Measurements from ENCODE around the gene RIC8A. TPM values are rescaled to one million over a fixed set of nuclear protein-coding genes. Genes with fewer than 3 reads are reported as not detected.

The RIC8A gene
- total and polyA plus RNA-seq, 7 experiments from 2014 or later: 74.4 to 119 (median 92.0) TPM

DNA sequence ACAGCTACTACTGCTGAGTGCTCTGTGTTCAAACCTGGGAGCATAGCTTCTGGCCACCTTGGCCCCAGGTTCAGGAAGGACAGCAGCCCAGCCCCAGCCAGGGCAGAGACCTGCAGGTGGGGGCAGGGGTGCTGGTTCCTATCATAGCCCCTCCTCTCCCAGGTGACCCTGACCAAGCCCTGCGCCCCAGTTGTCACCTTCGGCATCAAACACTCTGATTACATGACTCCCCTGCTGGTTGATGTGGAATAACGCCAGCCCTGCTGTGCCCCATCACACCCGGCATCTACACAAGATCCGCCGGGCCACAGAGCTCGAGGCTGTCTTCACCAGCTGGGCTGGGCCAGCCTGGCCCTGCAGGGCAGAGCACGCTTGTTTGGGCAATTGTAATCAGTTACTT lies 7.7 kb upstream of the RIC8A start:
- no peaks in the 10 kb centered on the region for H3K27me3 Mint-ChIP-seq
- H3K4me3 Mint-ChIP-seq: no peak overlapping the region
- peaks cover 26 to 42% (median 38%) of the 10 kb centered on the region in 7 donors for H3K4me1 Mint-ChIP-seq
- peaks cover 0 to 15% (median 8%) of the 10 kb centered on the region in 5 donors for H3K36me3 Mint-ChIP-seq
- ChIA-PET CTCF (interaction anchor here (0.8 to 1.5 kb wide), 2 partner anchors 52 to 105 kb away, joined by 3 to 4 read pairs; no protein-coding TSS in a partner anchor), POLR2A (interaction anchor here (0.9 kb wide), 1 partner anchor 35 kb away, joined by 3 read pairs; no protein-coding TSS in a partner anchor)
- ATAC-seq: no peak
- Histone ChIP-seq H3K4me3 (ENCODE audit: low read length) (no peak overlapping the region), H3K9me3 (ENCODE audit: control insufficient read depth in 2 of 3, low read length in 3 of 3) (no peaks in the 10 kb centered on the region), H3K36me3 (ENCODE audit: control insufficient read depth in 2 of 3, insufficient read depth in 3 of 3, low read length in 3 of 3) (peaks cover 4 to 18% (median 8%) of the 10 kb centered on the region in 3 experiments), H3K4me1 (ENCODE audit: control insufficient read depth in 2 of 2, insufficient read depth in 2 of 2, low read length in 2 of 2) (peaks cover 9 to 34% of the 10 kb centered on the region in 2 donors), H3K27me3 (ENCODE audit: control insufficient read depth in 2 of 2, insufficient read depth in 2 of 2, low read length in 2 of 2) (no peaks in the 10 kb centered on the region), H3K27ac (ENCODE audit: low read depth, low read length) (no peak overlapping the region)
- intact Hi-C loops (cut with micrococcal nuclease): no loop called here
- no peaks in the 10 kb centered on the region for H3K9me3 Mint-ChIP-seq
- H3K27ac Mint-ChIP-seq: peak overlapping the region in 1 of 9 donors; percentile 25
- DNase-seq: peak in 2 of 9 donors; percentile 7 to 19

DNA sequence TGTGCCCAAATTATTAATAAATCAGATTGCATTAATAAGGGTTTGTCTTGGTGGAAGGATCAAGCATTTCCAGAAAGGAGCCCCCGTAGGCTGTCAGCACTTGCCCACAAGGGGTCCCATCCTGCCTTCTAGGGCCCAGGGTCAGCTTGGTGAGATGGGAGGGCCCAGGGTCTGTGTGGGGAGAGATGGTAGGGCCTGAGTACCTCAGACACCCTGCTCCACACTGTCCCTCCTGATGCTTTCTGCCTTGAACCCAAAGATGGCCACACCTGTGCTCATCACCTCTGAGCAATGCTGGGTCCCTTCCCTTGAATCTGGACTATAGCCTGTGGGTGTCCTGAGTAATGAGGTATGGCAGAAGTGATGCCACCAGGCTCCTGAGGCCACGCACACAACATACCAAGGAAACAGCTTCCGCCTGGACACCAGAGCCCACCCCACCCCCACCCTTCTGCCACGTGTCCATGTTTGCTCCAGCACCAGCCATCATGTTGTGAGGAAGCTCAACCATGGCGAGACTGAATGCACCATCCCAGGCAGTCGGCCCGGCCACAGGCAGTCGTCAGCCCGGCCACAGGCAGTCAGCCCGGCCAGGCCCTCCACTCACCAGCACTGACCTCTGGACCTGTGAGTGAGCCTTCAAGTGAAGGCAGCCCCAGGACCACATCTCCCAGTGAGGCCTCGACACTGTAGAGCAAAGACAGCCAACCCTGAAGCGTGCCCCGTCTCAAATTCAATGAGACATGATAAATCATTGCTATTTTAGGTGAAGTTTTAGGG lies 7.1 kb upstream of the RIC8A start:
- Mint-ChIP-seq H3K4me3 (no peak overlapping the region), H3K27me3 (no peaks in the 10 kb centered on the region), H3K4me1 (peaks cover 26 to 49% (median 41%) of the 10 kb centered on the region in 7 donors), H3K9me3 (no peaks in the 10 kb centered on the region), H3K27ac (peak overlapping the region in 5 of 9 donors; percentile 26 to 94 (median 76)), H3K36me3 (peaks cover 0 to 15% (median 8%) of the 10 kb centered on the region in 5 donors)
- peak in 1 of 9 donors; percentile 5 for DNase-seq
- H3K9me3 ChIP-seq (ENCODE audit: control insufficient read depth in 2 of 3, low read length in 3 of 3): no peaks in the 10 kb centered on the region
- H3K27ac ChIP-seq (ENCODE audit: low read depth, low read length): no peak overlapping the region
- no peaks in the 10 kb centered on the region for H3K27me3 ChIP-seq (ENCODE audit: control insufficient read depth in 2 of 2, insufficient read depth in 2 of 2, low read length in 2 of 2)
- POLR2A ChIA-PET: interaction anchor here (0.9 kb wide), 1 partner anchor 35 kb away, joined by 3 read pairs; no protein-coding TSS in a partner anchor
- intact Hi-C loops (cut with micrococcal nuclease): no loop called here
- peaks cover 8 to 24% (median 8%) of the 10 kb centered on the region in 3 experiments for H3K36me3 ChIP-seq (ENCODE audit: control insufficient read depth in 2 of 3, insufficient read depth in 3 of 3, low read length in 3 of 3)
- no peak for ATAC-seq
- peaks cover 9 to 40% of the 10 kb centered on the region in 2 donors for H3K4me1 ChIP-seq (ENCODE audit: control insufficient read depth in 2 of 2, insufficient read depth in 2 of 2, low read length in 2 of 2)
- CTCF ChIA-PET: no interaction called here
- no peak overlapping the region for H3K4me3 ChIP-seq (ENCODE audit: low read length)

DNA sequence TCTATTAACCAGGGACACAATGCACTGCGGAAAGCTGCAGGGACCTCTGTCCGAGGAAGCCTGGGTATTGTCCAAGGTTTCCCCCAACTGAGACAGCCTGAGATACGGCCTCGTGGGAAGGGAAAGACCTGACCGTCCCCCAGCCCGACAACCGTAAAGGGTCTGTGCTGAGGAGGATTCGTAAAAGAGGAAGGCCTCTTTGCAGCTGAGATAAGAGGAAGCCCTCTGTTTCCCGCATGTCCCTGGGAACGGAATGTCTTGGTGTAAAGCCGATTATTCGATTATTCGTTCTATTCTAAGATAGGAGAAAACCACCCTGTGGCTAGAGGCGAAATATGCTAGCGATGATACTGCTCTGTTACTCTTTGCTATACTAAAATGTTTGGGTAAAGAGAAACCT lies 5.5 kb upstream of the RIC8A start:
- H3K27me3 ChIP-seq (ENCODE audit: control insufficient read depth in 2 of 2, insufficient read depth in 2 of 2, low read length in 2 of 2): no peaks in the 10 kb centered on the region
- H3K27ac Mint-ChIP-seq: peak overlapping the region; percentile 5 to 94 (median 87)
- peaks cover 0 to 18% (median 8%) of the 10 kb centered on the region in 5 donors for H3K36me3 Mint-ChIP-seq
- H3K4me1 ChIP-seq (ENCODE audit: control insufficient read depth in 2 of 2, insufficient read depth in 2 of 2, low read length in 2 of 2): peaks cover 22 to 50% of the 10 kb centered on the region in 2 donors
- H3K4me3 ChIP-seq (ENCODE audit: low read length): no peak overlapping the region
- peak overlapping the region; percentile 1 to 72 (median 58) for H3K4me3 Mint-ChIP-seq
- DNase-seq: peak in 3 of 9 donors; percentile 6 to 19 (median 16)
- H3K9me3 ChIP-seq (ENCODE audit: control insufficient read depth in 2 of 3, low read length in 3 of 3): no peaks in the 10 kb centered on the region
- ATAC-seq: no peak
- no peaks in the 10 kb centered on the region for H3K27me3 Mint-ChIP-seq
- no peaks in the 10 kb centered on the region for H3K9me3 Mint-ChIP-seq
- POLR2A ChIA-PET: no interaction called here
- peaks cover 8 to 33% (median 10%) of the 10 kb centered on the region in 3 experiments for H3K36me3 ChIP-seq (ENCODE audit: control insufficient read depth in 2 of 3, insufficient read depth in 3 of 3, low read length in 3 of 3)
- H3K27ac ChIP-seq (ENCODE audit: low read depth, low read length): peak overlapping the region; percentile 51
- intact Hi-C loops (cut with micrococcal nuclease): no loop called here
- peaks cover 26 to 59% (median 51%) of the 10 kb centered on the region in 7 donors for H3K4me1 Mint-ChIP-seq
- CTCF ChIA-PET: no interaction called here

DNA sequence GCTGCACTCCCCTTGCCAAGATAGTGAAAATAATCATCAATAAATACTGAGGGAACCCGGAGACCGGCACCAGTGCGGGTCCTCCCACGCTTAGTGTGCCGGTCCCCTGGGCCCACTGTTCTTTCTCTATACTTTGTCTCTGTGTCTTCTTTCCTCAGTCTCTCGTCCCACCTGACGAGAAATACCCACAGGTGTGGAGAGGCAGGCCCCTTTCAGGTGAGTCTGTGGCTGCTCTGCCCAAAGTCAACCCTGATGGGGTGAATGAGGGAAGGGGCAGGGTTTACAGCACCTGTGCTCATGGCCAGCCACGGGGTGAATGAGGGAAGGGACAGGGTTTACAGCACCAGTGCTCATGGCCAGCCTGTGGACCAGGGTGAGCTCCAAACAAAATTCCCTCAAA lies 5.0 kb upstream of the RIC8A start:
- peaks cover 26 to 59% (median 51%) of the 10 kb centered on the region in 7 donors for H3K4me1 Mint-ChIP-seq
- peaks cover 0 to 18% (median 8%) of the 10 kb centered on the region in 5 donors for H3K36me3 Mint-ChIP-seq
- H3K4me1 ChIP-seq (ENCODE audit: control insufficient read depth in 2 of 2, insufficient read depth in 2 of 2, low read length in 2 of 2): peaks cover 22 to 50% of the 10 kb centered on the region in 2 donors
- ChIA-PET CTCF (no interaction called here), POLR2A (interaction anchor here (0.6 to 1.1 kb wide), 2 partner anchors 9 to 209 kb away, joined by 3 to 4 read pairs; no protein-coding TSS in a partner anchor)
- peak overlapping the region; percentile 15 to 72 (median 58) for H3K4me3 Mint-ChIP-seq
- H3K4me3 ChIP-seq (ENCODE audit: low read length): no peak overlapping the region
- DNase-seq (peak in 2 of 9 donors; percentile 8 to 20), ATAC-seq (no peak)
- no peaks in the 10 kb centered on the region for H3K27me3 ChIP-seq (ENCODE audit: control insufficient read depth in 2 of 2, insufficient read depth in 2 of 2, low read length in 2 of 2)
- no peaks in the 10 kb centered on the region for H3K9me3 Mint-ChIP-seq
- no peaks in the 10 kb centered on the region for H3K9me3 ChIP-seq (ENCODE audit: control insufficient read depth in 2 of 3, low read length in 3 of 3)
- intact Hi-C loops (cut with micrococcal nuclease): no loop called here
- H3K36me3 ChIP-seq (ENCODE audit: control insufficient read depth in 2 of 3, insufficient read depth in 3 of 3, low read length in 3 of 3): peaks cover 8 to 36% (median 10%) of the 10 kb centered on the region in 3 experiments
- peak overlapping the region; percentile 51 for H3K27ac ChIP-seq (ENCODE audit: low read depth, low read length)
- H3K27me3 Mint-ChIP-seq: no peaks in the 10 kb centered on the region
- H3K27ac Mint-ChIP-seq: peak overlapping the region; percentile 43 to 94 (median 87)

DNA sequence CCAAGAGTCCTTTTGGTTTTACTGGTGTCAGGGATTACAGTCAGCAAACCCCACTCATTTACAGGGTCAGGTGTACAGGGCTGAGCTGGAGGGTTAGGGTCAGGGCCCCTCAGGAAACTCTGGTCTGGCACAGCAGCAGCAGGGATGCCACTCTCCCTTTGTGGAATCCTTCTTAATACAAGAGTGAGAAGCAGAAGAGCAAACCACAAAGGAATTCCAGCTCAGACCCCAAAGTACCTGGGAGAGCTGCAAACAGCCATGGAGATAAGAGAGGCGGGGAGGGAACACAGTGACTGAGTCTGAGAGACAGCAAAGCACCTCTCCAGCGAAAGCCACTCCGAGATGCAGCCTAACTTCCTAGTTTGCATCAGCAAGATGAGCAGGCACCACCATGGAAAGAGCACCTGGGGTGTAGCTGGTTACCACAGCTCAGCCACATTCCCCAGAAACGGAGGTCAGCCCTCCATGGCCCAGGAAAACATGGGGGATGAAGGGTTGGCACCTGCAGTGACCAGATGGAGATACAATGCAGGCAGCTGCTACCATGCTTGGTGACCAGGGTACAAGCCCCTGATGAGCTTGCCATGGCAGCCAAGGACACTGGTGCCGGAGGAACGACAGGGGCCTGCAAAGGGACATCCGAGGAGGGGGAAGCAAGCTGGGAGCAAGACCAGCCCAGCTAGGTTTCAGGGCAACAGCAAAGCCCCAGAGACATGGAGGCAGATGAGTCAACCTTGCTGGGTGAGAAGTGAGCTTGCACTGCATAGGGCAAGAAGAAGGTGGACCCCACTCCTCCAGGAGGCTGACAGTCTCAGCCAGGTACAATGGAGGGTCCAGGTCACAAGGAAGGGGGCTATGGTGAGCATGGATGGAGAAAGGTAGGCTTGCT lies 4.2 kb upstream of the RIC8A start:
- ATAC-seq (no peak), DNase-seq (peak in 1 of 9 donors; percentile 20)
- peaks cover 22 to 50% of the 10 kb centered on the region in 2 donors for H3K4me1 ChIP-seq (ENCODE audit: control insufficient read depth in 2 of 2, insufficient read depth in 2 of 2, low read length in 2 of 2)
- CTCF ChIA-PET: no interaction called here
- POLR2A ChIA-PET: interaction anchor here (0.6 to 1.4 kb wide), 4 partner anchors 9 to 209 kb away, joined by 3 to 4 read pairs (median 3); no protein-coding TSS in a partner anchor
- no peak overlapping the region for H3K4me3 ChIP-seq (ENCODE audit: low read length)
- Mint-ChIP-seq H3K27ac (peak overlapping the region; percentile 42 to 94 (median 87)), H3K27me3 (no peaks in the 10 kb centered on the region), H3K4me3 (peak overlapping the region in 5 of 10 donors; percentile 27 to 47 (median 36)), H3K4me1 (peaks cover 26 to 62% (median 51%) of the 10 kb centered on the region in 7 donors), H3K36me3 (peaks cover 0 to 18% (median 8%) of the 10 kb centered on the region in 5 donors), H3K9me3 (peaks cover 0 to 2% (median 0%) of the 10 kb centered on the region in 11 donors)
- H3K27ac ChIP-seq (ENCODE audit: low read depth, low read length): peak overlapping the region; percentile 51
- intact Hi-C loops (cut with micrococcal nuclease): no loop called here
- no peaks in the 10 kb centered on the region for H3K9me3 ChIP-seq (ENCODE audit: control insufficient read depth in 2 of 3, low read length in 3 of 3)
- no peaks in the 10 kb centered on the region for H3K27me3 ChIP-seq (ENCODE audit: control insufficient read depth in 2 of 2, insufficient read depth in 2 of 2, low read length in 2 of 2)
- peaks cover 8 to 36% (median 10%) of the 10 kb centered on the region in 3 experiments for H3K36me3 ChIP-seq (ENCODE audit: control insufficient read depth in 2 of 3, insufficient read depth in 3 of 3, low read length in 3 of 3)

All from naive thymus-derived CD4-positive, alpha-beta T cell (primary cell).